Stimulated activated CD8-positive, alpha-beta memory T cell treated with anti-CD3 and anti-CD28 coated beads, Interleukin-7, amount 100 ng/mL, for 4 hours (primary cell): Measurements from ENCODE around the gene GNG2.

Experiments used
- DNase-seq, 2 donors: peaks; one replicate each; pipeline ENCODE4 v3.0.0-alpha.2; 2020; ENCODE audit warnings: low read depth in 2 of 2

Gene GNG2

DNA sequence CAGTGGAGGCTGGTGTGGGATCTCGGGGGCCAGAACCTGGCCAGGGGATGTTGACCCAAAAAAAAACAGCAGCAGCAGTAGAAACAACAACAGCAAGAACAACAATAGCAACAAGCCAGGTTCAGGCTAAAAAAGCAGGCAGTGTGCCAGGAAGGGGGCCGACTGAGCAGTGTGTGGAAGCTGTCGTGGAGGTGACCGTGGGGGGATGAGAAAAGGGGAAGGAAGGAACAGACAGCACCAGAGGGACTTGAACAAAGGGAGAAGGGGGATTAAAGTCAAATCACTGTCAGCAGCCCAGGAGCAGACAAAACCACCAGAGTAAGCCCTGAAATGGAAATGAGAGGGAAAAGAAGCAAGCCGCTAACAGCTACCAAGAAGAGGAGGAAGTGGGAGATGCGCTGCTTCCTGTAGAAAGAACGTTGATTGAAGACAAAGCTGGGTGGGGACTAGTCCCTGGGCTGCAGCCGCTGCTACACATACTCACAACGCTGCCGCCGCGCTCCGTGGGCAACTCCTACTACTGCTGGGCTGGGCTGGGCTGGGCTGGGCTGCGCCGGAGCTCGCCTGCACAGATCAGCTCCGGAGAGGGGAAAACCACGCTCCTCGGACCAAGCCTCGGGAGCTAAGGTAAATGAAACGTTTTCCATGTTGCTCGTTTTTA is at the start of gene GNG2:
GNG2 (plus strand) TSS at position 449 of the 661 bp plus-strand sequence. CDS start 90,067 bp downstream, outside the sequence.
- DNase-seq = peak; percentile 64 to 76

DNA sequence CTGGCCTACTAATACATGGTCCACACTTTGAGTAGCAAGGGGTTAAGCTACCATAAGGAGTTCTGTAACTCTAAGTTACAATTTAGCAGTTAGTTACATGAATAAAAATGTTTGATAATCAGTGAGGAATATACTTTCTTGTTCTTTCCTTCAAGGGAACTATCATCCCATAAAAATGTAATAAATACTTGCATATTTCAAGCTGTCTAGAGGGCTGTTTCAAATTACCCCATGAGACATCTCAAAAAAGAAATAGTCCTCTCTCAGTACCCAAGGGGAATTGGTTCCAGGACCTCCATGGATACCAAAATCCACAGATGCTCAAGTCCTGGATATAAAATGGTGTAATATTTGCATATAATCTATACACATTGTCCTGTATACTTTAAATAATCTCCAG is 48.7 kb upstream of the GNG2 start:
- DNase-seq = no peak

DNA sequence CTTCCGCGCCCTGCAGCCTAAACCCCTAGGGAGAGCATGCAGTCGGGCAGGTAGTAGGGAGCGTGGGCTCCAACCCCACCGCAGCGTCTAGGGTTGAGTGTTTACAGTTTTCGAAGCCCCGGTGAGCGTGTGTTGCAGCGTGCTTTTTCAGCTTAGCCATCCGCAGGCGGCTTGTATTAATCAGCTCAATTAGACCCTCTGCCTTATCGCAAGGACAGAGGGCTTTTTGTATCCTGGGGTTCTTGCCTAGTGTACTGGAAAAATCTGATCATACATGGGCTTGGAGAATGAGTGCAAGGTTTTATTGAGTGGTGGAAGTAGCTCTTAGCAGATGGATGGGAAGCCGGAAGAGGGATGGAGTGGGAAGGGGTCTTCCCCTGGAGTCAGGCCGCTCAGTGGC is 44.4 kb upstream of the GNG2 start:
- DNase-seq = no peak

DNA sequence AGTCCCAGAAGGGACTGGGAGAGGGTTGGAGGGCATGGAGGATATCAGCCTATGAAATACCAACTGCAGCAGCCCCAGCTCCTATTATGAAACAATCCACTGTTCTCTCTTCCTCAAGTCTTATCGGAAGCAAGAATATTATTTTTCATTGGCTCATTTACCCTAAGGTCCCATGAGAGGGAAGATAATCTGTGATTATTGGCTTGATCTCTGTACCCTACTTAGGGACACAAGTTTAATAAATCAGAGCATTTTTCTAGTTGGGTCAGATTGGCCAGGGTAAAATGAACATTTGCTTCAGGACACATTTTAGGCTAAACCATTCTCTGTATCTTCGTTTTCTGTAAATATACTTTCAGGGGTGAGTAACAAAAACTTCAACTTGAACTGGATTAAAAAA is 43.1 kb upstream of the GNG2 start:
- no peak for DNase-seq

DNA sequence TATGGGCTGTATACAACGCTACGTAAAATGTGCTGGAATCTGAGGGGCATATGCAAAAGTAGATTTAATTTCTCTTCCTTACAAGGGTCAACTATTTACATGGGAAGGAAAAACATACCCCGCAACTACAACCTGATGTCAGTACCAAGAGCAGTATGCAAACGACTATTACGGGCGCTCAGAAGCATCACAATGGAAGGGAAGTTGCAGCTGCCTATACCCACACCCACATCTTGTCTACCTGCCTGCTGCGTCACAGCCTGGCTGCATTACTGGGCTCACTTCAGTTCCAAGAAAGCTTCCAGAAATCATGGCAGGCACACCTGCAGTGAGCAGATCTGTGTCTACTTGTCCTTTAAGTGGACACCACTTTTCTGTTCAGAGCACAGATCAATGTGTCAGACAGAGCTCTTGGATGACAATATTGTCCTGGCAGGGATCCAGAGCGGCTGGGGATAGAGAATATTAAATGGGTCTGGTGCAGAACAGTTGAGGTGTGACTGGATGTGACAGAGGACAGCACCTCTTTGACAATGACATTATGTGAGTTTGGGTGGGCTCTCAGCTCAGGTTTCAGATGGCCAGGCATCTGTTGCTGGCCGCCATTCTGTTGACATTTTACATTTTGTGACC is 41.5 kb upstream of the GNG2 start:
- DNase-seq = no peak

DNA sequence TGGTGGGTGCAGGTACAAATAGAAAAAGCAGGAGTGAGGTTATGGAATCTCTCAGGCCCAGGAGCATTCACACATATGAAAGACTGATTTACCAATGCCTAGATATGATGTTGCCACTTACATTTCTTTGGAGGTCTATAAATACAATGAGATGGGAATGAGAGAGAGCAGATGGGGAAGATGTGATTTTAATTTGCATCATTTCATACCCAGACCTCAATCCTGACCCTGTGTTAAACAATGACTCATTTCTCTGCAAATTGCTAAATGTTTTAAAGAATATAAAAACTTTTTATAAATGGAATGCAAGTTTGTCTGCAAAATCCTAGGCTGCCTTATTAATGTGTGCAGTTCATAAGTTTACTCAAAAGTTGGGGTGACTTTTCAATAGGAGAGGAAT is 38.6 kb upstream of the GNG2 start:
- DNase-seq = no peak

DNA sequence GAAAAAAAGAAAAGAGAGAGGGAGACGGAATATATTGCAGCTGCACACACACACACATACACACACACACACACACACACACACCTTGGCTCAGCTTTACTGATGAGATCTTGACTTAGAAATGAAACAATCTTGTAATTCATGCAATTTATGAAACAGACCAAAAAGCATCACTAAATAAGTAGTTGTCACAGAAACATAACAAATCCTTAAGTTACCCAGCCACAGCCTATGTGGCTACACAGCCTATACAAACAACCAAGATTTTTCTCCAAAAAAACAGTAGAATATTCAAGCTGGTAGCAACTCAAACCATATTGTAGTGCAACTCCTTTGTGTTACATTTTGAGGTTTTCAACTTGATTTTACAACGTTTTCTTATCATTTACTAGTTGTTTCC is 37.9 kb upstream of the GNG2 start:
- no peak for DNase-seq

DNA sequence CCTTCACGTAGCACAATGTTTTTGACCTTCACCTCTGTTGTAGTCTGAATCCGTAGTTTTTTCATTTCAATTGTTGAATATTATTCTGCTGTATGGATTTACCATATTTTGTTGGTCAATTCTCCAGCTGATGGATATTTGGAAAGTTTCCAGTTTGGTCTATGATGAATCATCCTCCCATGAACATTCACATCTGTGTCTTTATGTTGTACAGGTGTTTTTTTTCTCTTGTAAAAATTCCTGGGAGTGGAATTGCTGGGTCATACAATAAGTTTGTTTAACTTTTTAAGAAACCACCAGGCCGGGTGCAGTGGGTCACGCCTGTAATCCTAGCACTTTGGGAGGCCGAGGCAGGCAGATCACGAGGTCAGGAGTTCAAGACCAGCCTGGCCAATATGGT is 36.7 kb upstream of the GNG2 start:
- no peak for DNase-seq

DNA sequence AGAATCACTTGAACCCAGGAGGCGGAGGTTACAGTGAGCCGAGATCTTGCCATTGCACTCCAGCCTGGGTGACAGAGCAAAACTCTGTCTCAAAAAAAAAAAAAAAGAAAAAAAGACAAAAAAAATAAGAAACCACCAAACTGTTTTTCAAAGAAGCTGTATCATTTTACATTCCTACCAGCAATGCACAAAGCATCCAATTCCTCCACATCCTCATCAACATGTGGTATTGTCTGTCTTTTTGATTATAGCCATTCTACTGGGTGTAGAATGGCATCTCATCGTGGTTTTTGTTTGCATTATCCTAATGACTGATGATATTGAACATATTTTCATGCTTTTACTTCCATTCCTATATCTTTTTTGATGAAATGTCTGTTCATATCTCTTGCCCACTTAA is 36.2 kb upstream of the GNG2 start:
- no peak for DNase-seq

DNA sequence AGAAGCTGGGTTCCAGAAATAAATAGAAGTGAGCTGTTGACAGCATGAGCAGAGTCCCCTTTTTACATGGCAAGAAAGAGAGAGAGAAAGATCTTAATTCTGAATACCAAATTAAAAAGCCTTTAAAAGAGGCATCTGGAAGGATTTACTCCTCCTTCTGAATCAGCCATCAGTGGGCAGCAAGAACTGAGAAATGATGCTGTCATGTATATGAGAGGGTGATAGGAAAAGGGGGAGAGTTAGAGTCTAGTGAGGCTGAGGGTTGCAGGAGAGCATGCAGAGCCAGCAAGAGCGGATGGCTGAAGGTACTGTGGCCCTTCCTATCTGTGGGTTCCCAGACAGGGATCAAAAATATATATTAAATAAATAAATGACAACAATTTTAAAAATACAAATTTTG is 34.5 kb upstream of the GNG2 start:
- no peak for DNase-seq

DNA sequence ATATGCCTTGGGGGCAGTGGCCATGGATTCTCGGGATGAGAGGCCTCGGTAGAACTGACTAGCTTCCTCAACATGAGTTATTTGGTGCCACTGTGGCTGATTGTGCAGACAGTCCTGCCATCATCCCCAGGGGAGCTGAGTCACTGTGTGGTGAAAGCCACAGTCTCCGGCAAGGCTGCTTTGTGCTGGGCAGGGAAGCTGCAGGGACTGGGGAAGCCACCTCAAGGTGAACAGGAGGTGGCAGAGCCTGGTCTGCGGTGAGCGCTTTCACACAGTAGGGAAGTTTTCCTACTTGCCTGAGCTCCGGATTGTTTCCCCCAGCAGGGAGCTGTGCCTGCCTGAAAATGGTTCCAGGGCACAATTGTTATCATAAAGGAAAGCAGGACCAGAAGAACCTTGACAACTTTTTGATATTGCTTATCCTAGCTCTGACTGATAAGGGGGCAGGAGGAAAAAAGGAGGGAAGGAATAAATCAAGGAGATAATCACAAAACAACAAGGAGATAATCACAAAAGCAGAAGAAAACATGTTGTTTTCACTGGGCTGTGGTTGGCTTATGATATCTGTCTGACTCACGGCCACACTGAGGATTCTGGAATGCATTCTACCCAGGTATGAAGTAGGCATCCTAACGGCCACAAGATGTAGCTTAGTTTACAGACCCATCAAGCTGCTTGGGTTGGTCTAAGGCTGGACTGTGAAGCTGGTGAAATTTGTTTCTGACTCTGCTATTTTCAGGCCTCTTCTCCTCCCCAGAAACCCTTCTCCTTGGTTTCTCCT is 32.2 kb upstream of the GNG2 start:
- peak; percentile 56 to 68 for DNase-seq

DNA sequence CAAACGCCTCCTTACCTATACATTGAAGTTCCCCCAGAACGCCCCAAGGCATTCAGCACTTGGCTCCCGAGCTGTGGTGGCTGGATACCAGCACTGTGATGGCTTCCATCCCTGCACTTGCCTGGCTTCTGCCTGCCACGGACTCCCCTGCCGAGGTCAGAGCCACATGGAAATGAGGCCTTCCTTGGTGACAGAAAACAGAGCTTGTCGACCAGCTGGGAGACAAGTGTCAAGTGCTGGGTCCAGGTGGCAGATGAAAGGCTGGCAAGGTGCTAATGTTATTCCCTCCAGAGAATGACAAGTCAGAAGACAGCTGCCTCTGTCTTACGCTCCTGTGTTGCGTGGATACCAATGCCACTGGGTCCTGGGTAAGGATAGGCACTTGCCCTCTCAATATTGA is 26.2 kb upstream of the GNG2 start:
- no peak for DNase-seq

DNA sequence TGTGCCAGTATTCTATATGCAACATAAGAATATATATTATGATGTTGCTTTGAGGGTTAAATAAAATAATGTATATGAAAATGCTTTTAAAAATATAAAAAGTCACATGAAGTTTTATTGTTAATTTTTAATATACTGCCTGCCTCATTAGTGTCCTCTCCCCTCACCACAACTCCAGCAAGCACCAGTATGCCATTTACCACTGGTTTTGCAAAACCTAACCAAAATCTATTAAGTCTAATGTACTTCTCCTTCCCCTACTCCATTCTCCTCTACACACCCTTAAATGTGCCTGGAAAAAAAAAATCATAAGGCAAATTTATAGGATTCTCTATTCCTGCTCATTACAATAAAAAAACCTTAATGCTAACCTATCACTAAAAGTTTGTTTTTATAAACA is 24.0 kb upstream of the GNG2 start:
- no peak for DNase-seq

DNA sequence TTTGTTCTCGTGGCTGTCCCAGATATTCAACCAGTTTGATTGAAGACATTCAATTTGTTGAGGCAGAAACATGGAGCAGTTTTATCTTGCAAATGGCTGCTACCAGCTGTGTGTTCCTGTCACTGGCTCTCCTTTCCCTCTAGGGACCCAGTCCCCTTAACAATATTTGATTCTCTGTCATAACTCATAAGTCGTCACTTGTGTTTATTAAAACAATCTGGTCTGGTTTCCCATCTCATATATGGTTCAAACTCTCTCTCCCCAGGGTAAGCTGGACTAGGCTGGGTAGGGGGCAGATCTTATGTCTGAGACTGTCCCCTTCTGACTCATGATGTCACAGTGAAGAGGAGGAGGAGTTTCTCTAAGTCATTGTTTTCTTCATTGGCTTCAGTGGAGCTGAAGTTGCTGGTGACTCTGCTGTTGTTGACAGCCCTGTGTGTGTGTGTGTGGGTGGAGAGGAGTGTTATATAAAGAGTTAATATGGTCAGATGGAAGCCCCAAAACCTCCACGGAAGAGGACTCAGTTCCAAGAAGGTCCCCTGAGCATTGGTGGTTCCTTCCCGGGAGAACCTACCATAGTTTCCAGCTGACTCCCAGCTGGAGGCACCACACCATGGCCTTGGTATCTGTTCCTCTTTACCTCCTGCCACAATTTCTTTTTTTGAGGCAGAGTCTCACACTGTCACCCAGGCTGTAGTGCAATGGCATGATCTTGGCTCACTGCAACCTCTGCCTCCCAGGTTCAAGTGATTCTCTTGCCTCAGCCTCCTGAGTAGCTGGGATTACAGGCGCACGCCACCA is 16.1 kb upstream of the GNG2 start:
- DNase-seq = no peak

DNA sequence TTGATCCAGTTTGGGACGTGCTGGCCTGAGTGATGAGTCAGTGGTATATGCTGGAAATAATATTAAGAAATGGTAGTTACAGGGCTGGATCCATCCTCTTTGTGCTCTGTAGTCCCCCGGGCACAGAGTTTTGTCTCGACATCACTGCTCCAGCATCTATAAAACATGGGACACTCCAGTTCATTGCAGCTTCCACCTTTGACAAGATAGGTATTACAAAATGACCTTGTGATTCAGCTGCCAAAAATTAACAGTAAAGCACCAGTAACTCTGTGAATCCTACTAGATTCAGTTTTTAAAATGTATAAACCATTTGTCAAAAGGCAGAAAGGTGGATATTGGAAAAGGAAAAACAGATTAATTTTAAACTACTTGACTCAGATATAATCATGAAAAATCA is 14.6 kb upstream of the GNG2 start:
- DNase-seq = no peak

DNA sequence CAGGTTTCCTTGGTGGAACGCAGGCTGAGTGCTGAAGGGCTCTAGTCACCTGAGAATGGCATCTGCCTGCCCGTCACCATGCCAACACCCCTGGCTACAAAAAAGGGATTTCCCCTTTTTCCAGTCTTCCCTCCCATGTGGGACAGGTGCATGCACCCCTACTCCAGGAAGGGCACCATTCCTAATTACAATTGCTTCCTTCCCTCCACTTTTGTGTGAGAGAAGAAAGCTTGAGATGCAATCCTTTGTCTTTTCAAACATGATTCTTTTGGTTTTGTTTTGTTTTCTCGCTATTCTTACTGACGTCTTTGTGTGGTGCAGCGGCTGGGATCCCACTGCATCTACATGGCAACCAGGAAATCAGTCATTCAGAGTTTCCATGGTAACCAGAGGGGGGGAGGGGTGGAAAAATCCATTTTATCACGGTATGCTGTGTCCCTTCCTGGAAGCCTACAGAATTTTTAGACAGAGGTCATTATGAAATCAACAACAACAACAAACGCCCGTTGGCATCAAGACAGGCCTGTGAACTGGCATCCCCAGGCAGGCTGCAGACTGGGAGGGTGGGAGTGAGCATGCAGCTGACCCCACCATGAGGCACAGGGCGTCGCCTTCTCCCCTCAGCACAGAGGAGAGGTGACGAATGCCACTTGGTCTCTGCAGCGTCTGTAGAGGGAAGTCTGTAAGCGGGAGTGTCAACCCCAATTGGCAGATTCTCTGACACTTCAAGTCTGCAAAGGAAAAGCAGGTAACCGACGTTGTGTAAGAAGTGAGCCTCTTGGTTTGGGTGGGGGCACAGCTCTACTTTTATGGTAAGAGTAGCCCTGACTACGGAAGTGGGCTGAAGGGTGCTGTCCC is 13.6 kb upstream of the GNG2 start:
- DNase-seq = peak; percentile 73 to 86

DNA sequence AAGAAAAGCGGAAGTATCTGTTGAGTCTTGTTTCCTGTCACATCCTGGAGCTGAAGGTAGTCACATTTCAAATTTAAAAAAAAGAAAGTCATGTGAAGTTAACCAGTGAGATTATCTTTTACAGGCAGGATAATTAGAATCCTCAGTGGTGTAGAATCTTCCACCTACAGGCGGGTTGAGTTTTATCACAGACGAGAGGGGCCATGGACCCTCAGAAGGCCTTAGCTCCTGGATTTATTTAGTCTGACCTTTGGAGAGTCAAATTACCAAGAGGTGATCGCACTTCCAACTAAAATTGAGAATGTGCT is 13.0 kb upstream of the GNG2 start:
- no peak for DNase-seq

DNA sequence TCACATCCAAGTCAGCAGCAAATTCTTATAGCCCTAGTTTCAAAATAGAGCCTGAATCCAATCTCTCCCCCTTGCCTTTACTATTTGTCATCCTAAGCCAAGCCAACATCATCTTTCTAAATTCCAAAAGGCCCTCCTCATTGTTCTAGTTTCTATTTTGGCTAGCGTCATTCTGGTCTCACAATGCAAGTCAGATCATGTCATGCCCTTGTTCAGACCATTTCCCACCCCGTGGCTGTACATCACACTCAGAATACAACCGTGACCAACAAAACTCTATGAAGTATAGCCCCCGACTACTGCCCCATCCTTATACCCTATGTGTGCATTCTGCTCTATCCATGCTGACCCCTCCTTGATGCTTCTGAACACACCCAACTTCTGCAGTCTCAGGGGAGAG is 12.3 kb upstream of the GNG2 start:
- DNase-seq = no peak

DNA sequence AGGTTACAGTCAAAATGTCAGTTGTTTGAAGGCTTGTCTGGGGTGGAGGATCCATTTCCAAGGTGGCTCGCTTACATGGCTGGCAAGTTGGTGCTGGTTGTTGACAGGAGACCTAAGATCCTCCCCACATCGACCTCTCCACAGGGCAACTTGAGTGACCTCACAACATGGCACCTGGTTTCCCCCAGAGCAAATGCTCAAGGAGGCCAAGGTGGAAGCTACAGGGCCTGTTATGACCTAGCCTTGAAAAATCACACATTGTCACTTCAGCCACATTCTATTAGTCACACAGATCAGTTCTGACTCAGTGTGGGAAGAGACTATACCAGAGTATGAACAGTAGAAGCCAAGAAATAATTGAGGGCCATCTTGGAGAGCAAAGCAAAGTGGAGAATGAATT is 11.3 kb upstream of the GNG2 start:
- peak in 1 of 2 donors; percentile 34 for DNase-seq

DNA sequence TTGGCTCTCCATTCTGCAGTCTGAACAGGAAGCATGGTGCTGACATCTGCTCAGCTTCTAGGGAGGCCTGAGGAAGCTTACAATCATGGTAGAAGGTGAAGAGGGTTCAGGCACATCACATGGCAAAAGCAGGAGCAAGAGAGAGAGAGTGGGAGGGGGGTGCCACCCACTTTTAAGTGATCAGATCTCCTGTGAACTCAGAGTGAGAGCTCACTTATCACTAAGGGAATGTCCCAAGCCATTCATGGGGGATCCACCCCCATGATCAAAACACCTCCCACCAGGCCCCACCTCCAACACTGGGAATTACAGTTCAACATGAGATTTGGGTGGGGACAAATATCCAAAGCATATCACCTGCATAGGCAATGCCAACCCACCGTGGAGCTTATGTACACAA is 9.8 kb upstream of the GNG2 start:
- no peak for DNase-seq

DNA sequence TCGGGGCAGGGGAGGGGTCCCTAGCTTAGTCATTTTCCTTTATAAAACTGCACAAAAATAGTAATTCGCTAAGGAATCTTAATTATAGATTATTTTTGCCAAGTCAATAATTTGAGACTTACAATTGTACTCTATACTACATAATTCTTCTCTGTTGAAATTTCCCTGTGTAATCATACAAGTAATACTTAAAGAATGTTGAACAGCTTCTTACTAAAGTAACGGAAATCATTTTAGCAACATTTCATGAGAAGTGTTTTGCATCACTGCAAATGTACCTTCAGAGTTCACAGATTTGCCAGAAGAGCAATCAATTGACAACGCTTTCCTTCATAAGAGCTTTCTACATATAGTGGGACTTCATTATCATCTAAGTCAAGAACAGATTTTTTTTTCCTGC is 7.9 kb upstream of the GNG2 start:
- no peak for DNase-seq

DNA sequence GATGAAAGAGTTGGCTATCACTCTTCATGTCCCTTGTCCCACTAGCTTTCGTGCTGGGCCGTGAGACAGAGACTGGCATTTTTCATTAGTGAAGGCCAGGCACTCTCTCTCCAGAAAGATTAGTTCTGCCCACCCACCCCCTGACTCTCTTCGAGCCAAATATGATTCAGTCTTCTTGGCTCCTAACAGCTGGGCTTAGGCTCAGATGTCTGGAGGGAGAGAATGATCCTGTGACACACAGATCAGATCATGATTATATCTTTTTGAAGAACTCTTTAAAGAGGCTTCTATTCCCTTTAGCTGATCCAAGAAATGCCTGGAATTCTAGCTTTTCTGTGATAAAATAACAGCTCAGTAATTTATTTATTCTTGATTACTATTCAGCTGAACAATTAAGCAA is 5.2 kb upstream of the GNG2 start:
- no peak for DNase-seq
